GM23338 (cell line): ENCODE results near the gene ABI2. TPM values are rescaled to one million over a fixed set of nuclear protein-coding genes. Genes with fewer than 3 reads are reported as not detected.

ENCODE experiments used
- ATAC-seq: fragments of 200-7000 bp; cut with Tn5 transposase; 3 replicates; pipeline ENCODE4 v1.9.1; 2020
- DNase-seq: peaks from one replicate; pipeline ENCODE4 v3.0.0-alpha.2; 2015; ENCODE audit warnings: low spot score
- H2AFZ ChIP-seq: fragments of 200-600 bp; sonication (generic); 2 replicates; pipeline ENCODE4 v1.8.0; 2016; ENCODE audit warnings: antibody characterized with exemption, mild to moderate bottlenecking, moderate library complexity
- H3F3A ChIP-seq: fragments of 200-600 bp; sonication (generic); replicated peaks from 2 replicates; pipeline ENCODE4 v1.8.0; 2017; ENCODE audit warnings: antibody characterized with exemption, mixed run types, low read depth
- H3K27ac ChIP-seq: fragments of 200-600 bp; sonication (generic); 2 replicates; pipeline ENCODE4 v1.6.1; 2016; ENCODE audit warnings: low read depth
- H3K27me3 ChIP-seq: fragments of 200-600 bp; sonication (generic); 2 replicates; pipeline ENCODE4 v1.8.0; 2016; ENCODE audit warnings: mild to moderate bottlenecking, mixed run types, moderate library complexity; ENCODE audit not compliant: insufficient read depth
- H3K36me3 ChIP-seq: fragments of 200-600 bp; sonication (generic); 2 replicates; pipeline ENCODE4 v1.8.0; 2016; ENCODE audit warnings: mild to moderate bottlenecking; ENCODE audit not compliant: insufficient read depth
- H3K4me1 ChIP-seq: fragments of 200-600 bp; sonication (generic); 2 replicates; pipeline ENCODE4 v1.8.0; 2016; ENCODE audit warnings: mild to moderate bottlenecking, moderate library complexity; ENCODE audit not compliant: insufficient read depth
- H3K4me2 ChIP-seq: fragments of 200-600 bp; sonication (generic); 2 replicates; pipeline ENCODE4 v1.7.1; 2017; ENCODE audit warnings: mixed run types
- H3K4me3 ChIP-seq: fragments of 200-600 bp; sonication (generic); 2 replicates; pipeline ENCODE4 v1.6.1; 2016; ENCODE audit warnings: mixed run types
- H3K79me2 ChIP-seq: fragments of 200-600 bp; sonication (generic); replicated peaks from 2 replicates; pipeline ENCODE4 v1.8.0; 2017; ENCODE audit warnings: mild to moderate bottlenecking; ENCODE audit not compliant: insufficient read depth
- H3K9me2 ChIP-seq: fragments of 200-600 bp; sonication (generic); 2 replicates; pipeline ENCODE4 v1.8.0; 2017; ENCODE audit not compliant: insufficient read depth
- H4K20me1 ChIP-seq: fragments of 200-600 bp; sonication (generic); replicated peaks from 2 replicates; pipeline ENCODE4 v1.8.0; 2017; ENCODE audit warnings: mild to moderate bottlenecking; ENCODE audit not compliant: insufficient read depth
- H3K27ac Mint-ChIP-seq: 2 replicates; pipeline ENCODE4 v1.8.0; 2020; ENCODE audit warnings: inconsistent platforms, mild to moderate bottlenecking, moderate library complexity, mixed read lengths
- H3K27me3 Mint-ChIP-seq: 3 replicates; pipeline ENCODE4 v1.8.0; 2022; ENCODE audit warnings: low read depth, mild to moderate bottlenecking, moderate library complexity, mixed read lengths, inconsistent platforms; ENCODE audit not compliant: insufficient read depth, poor library complexity
- H3K36me3 Mint-ChIP-seq: 3 replicates; pipeline ENCODE4 v1.8.0; 2021; ENCODE audit warnings: low read depth, mild to moderate bottlenecking, inconsistent platforms, moderate library complexity, mixed read lengths
- H3K4me1 Mint-ChIP-seq: 3 replicates; pipeline ENCODE4 v1.8.0; 2020; ENCODE audit warnings: mild to moderate bottlenecking, inconsistent platforms, mixed read lengths
- H3K4me3 Mint-ChIP-seq: 3 replicates; pipeline ENCODE4 v1.8.0; 2021; ENCODE audit warnings: moderate library complexity, mild to moderate bottlenecking, inconsistent platforms, mixed read lengths
- H3K9me3 Mint-ChIP-seq: 3 replicates; pipeline ENCODE4 v1.8.0; 2020; ENCODE audit warnings: moderate library complexity, mild to moderate bottlenecking, inconsistent platforms, mixed read lengths
- CREB1 ChIP-seq: fragments of 250-450 bp; sonication (Bioruptor Pico); IDR thresholded peaks from 2 replicates; pipeline ENCODE4 v1.5.0; 2020; ENCODE audit warnings: low read depth, mild to moderate bottlenecking, moderate library complexity
- CTCF ChIP-seq, 2 experiments: fragments of 200-600 bp in 1 of 2; sonication (generic) in 1 of 2; conservative IDR thresholded peaks; 2 replicates each; pipeline versions ENCODE4 v1.5.1 to v1.6.1; 2016 to 2017; ENCODE audit warnings: antibody characterized with exemption in 2 of 2, low read depth in 2 of 2, mild to moderate bottlenecking in 2 of 2, moderate library complexity in 1 of 2
- ETS1 ChIP-seq: IDR thresholded peaks from 2 replicates; pipeline ENCODE4 v1.6.1; 2016; ENCODE audit warnings: antibody characterized with exemption
- EZH2phosphoT487 ChIP-seq: fragments of 200-600 bp; sonication (generic); IDR thresholded peaks from one replicate; pipeline ENCODE4 v1.8.1; 2018; ENCODE audit warnings: antibody characterized with exemption; ENCODE audit not compliant: unreplicated experiment
- JUNB ChIP-seq: IDR thresholded peaks from one replicate; pipeline ENCODE4 v1.6.1; 2016; ENCODE audit warnings: antibody characterized with exemption; ENCODE audit not compliant: unreplicated experiment
- NANOG ChIP-seq: IDR thresholded peaks from 2 replicates; pipeline ENCODE4 v1.6.1; 2016; ENCODE audit warnings: antibody characterized with exemption, borderline replicate concordance
- POLR2AphosphoS5 ChIP-seq: IDR thresholded peaks from 2 replicates; pipeline ENCODE4 v1.6.1; 2016; ENCODE audit warnings: antibody characterized with exemption, low read depth
- STAT1 ChIP-seq: IDR thresholded peaks from one replicate; pipeline ENCODE4 v1.6.1; 2016; ENCODE audit warnings: antibody characterized with exemption; ENCODE audit not compliant: unreplicated experiment
- ZNF114 ChIP-seq: fragments of 250-450 bp; sonication (Bioruptor Pico); IDR thresholded peaks from 2 replicates; pipeline ENCODE4 v1.5.0; 2020; ENCODE audit warnings: mild to moderate bottlenecking, moderate library complexity
- ZNF331 ChIP-seq: fragments of 250-450 bp; sonication (Bioruptor Pico); IDR thresholded peaks from 2 replicates; pipeline ENCODE4 v1.5.0; 2020; ENCODE audit warnings: low read depth, mild to moderate bottlenecking, moderate library complexity
- ZNF462 ChIP-seq: fragments of 250-450 bp; sonication (Bioruptor Pico); IDR thresholded peaks from 2 replicates; pipeline ENCODE4 v1.5.0; 2020; ENCODE audit warnings: mild to moderate bottlenecking, moderate library complexity
- polyA plus RNA-seq: library from polyadenylated mRNA; unstranded; fragments of >200 nt; fragmentation: Nextera tagmentation; extraction: Ambion mirVana; gene quantifications from 2 replicates; pipeline ENCODE4 v1.2.1, GENCODE V29; 2016
- total RNA-seq: library from RNA; depleted of rRNA; stranded (reverse); fragments of >200 nt; shearing (Covaris generic); gene quantifications from 2 replicates; pipeline ENCODE4 v1.2.3, GENCODE V29; 2014

The ABI2 gene
- total and polyA plus RNA-seq, 2 experiments from 2014 or later: 46.5 to 114 TPM

- no peak for DNase-seq
- no peak overlapping the region for H2AFZ ChIP-seq
- ATAC-seq: no peak
- no peak overlapping the region for H3K4me2 ChIP-seq
- H3K4me1 ChIP-seq: no peaks in the 10 kb centered on the region
- H3K9me2 ChIP-seq: no peaks in the 10 kb centered on the region
- H3K4me3 ChIP-seq: no peak overlapping the region
- no peak overlapping the region for H3K27ac ChIP-seq
- H3K27me3 ChIP-seq: no peaks in the 10 kb centered on the region
- H4K20me1 ChIP-seq: no peaks in the 10 kb centered on the region
- Mint-ChIP-seq H3K4me3 (no peak overlapping the region), H3K27ac (no peak overlapping the region), H3K27me3 (peaks cover 2% of the 10 kb centered on the region), H3K36me3 (peaks cover 12% of the 10 kb centered on the region; the same call in 2 of the 3 replicates), H3K4me1 (no peaks in the 10 kb centered on the region), H3K9me3 (no peaks in the 10 kb centered on the region)
- no peaks in the 10 kb centered on the region for H3K79me2 ChIP-seq
- peaks cover 7% of the 10 kb centered on the region; the same call in 1 of the 2 replicates for H3K36me3 ChIP-seq
- TF ChIP-seq POLR2AphosphoS5 (no peak), NANOG (no peak), CTCF (conservative IDR thresholded peaks at IDR 0.05; ENCODE audit: low read depth in 2 of 2) (no peak), STAT1 (no peak), ETS1 (no peak), ZNF114 (CRISPR knock-in tag) (no peak), JUNB (no peak)
- H3F3A ChIP-seq: no peaks in the 10 kb centered on the region
Measured at GRCh38 chr2:203451011-203451410, 122.8 kb downstream of the ABI2 start.

GRCh38 chr2:203451689-203452088 lies 123.5 kb downstream of the ABI2 start:
- Histone ChIP-seq H3K4me2 (no peak overlapping the region), H3K9me2 (no peaks in the 10 kb centered on the region), H3K27ac (no peak overlapping the region), H3K79me2 (no peaks in the 10 kb centered on the region), H3F3A (no peaks in the 10 kb centered on the region), H2AFZ (no peak overlapping the region), H3K36me3 (peaks cover 10% of the 10 kb centered on the region; the same call in 1 of the 2 replicates), H4K20me1 (no peaks in the 10 kb centered on the region), H3K27me3 (no peaks in the 10 kb centered on the region), H3K4me3 (no peak overlapping the region), H3K4me1 (no peaks in the 10 kb centered on the region)
- no peak for DNase-seq
- no peak overlapping the region for H3K27ac Mint-ChIP-seq
- H3K4me3 Mint-ChIP-seq: no peak overlapping the region
- peaks cover 2% of the 10 kb centered on the region for H3K27me3 Mint-ChIP-seq
- no peak for ATAC-seq
- no peaks in the 10 kb centered on the region for H3K9me3 Mint-ChIP-seq
- no peaks in the 10 kb centered on the region for H3K4me1 Mint-ChIP-seq
- peaks cover 7% of the 10 kb centered on the region; the same call in 2 of the 3 replicates for H3K36me3 Mint-ChIP-seq
- TF ChIP-seq CTCF (conservative IDR thresholded peaks at IDR 0.05; ENCODE audit: low read depth in 2 of 2) (no peak), NANOG (no peak), CREB1 (no peak), EZH2phosphoT487 (no peak), ZNF462 (no peak), ZNF331 (CRISPR knock-in tag) (no peak)
